Hematopoietic multipotent progenitor cell treated with erythropoietin and hydrocortisone succinate and interleukin-3 and kit ligand, for 8 days (in vitro differentiated cells): ENCODE data around the gene CRIP1.

Experiments used
- DNase-seq: peaks from one replicate; pipeline ENCODE4 v3.0.0-alpha.2; 2015

CRIP1 gene

GRCh38 chr14:105471297-105471821 is 15.3 kb upstream of the CRIP1 start:
- no peak for DNase-seq

- no peak for DNase-seq
Measured at GRCh38 chr14:105471823-105472485, 14.7 kb upstream of the CRIP1 start.

- DNase-seq: no peak
Measured at GRCh38 chr14:105472486-105472991, 14.1 kb upstream of the CRIP1 start.

GRCh38 chr14:105473033-105473676 is 13.5 kb upstream of the CRIP1 start:
- DNase-seq: no peak

- peak; percentile 39 for DNase-seq
Measured at GRCh38 chr14:105473677-105474482, 12.8 kb upstream of the CRIP1 start.

- no peak for DNase-seq
Measured at GRCh38 chr14:105474483-105475268, 12.0 kb upstream of the CRIP1 start, which contains the start of gene CRIP2. TSS of gene CRIP2 (plus strand) at chr14:105474821. CDS start at chr14:105474863, 42 bp downstream.

GRCh38 chr14:105475269-105476096 is 11.2 kb upstream of the CRIP1 start:
- no peak for DNase-seq

GRCh38 chr14:105476097-105476830 is 10.4 kb upstream of the CRIP1 start:
- DNase-seq: no peak

GRCh38 chr14:105476831-105477659 is 9.6 kb upstream of the CRIP1 start:
- no peak for DNase-seq

- no peak for DNase-seq
Measured at GRCh38 chr14:105477660-105478397, 8.9 kb upstream of the CRIP1 start.

GRCh38 chr14:105478398-105479251 is 8.1 kb upstream of the CRIP1 start:
- DNase-seq: no peak

GRCh38 chr14:105479431-105480158 is 7.1 kb upstream of the CRIP1 start:
- DNase-seq: no peak

GRCh38 chr14:105480199-105480746 is 6.4 kb upstream of the CRIP1 start:
- no peak for DNase-seq

- DNase-seq: peak; percentile 79
Measured at GRCh38 chr14:105480807-105481801, 5.6 kb upstream of the CRIP1 start.

- peak; percentile 97 for DNase-seq
Measured at GRCh38 chr14:105481886-105482457, 4.7 kb upstream of the CRIP1 start.
